Breast epithelium (tissue), 3 donors: Measurements from ENCODE around the gene BEND4.

Experiments used
- POLR2A ChIP-seq: fragments of 450-650 bp; IDR thresholded peaks from one replicate; pipeline ENCODE4 v1.6.1; 2016; ENCODE audit warnings: antibody characterized with exemption, mild to moderate bottlenecking, moderate library complexity
- TF ChIP-seq, protein P1 (sequence below), 3 donors: fragments of 450-650 bp; IDR thresholded peaks; one replicate each; pipeline ENCODE4 v1.5.1; 2016 to 2017; ENCODE audit warnings: antibody characterized with exemption in 3 of 3, mild to moderate bottlenecking in 3 of 3, moderate library complexity in 3 of 3

DNA sequence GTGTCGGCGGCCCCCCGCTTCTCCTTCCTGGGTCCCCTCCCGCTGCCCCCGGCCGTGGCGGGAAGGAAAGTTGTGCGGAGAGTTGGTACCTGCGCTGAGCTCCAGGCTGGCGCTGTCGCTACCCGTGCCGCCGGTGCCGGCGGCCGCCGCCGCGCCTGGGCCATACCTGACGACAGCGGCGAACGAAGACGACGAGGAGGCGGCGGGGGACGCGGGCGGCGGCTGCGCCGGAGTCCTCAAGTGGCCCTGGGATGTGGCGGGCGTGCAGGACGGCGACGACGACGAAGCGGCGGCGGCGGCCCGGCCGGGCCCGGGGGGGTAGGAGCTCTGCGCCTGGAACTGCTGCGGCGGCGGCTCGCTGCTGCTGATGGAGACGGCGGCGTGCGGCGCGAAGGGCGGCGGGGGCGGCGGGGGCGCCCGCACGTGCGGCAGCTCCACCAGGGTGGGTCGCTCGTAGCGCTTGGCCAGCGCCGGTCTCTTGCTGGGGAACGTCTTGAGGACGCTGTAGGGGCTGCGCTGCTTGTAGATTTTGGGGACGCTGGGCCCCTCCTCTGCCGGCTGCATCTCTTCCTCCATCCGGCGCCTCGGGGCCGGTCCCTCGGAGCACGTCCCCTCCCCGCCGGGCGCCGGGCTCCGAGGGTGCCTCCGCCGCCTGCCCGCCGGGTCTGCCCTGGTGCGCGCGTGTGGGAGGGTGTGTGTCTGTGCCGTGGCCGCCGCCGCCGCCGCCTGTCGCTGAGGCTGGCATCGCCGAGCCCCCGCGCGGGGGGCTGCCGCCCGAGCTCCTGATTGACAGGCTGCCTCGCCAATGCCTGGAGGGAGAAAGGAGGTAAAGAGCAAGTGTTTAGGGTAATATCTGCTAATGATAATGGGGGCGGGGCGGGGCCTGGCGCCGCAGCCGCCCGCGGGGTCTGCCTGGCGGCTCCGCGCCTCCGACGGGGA is 618 bp downstream of the BEND4 start:
- TF ChIP-seq, protein P1, sequence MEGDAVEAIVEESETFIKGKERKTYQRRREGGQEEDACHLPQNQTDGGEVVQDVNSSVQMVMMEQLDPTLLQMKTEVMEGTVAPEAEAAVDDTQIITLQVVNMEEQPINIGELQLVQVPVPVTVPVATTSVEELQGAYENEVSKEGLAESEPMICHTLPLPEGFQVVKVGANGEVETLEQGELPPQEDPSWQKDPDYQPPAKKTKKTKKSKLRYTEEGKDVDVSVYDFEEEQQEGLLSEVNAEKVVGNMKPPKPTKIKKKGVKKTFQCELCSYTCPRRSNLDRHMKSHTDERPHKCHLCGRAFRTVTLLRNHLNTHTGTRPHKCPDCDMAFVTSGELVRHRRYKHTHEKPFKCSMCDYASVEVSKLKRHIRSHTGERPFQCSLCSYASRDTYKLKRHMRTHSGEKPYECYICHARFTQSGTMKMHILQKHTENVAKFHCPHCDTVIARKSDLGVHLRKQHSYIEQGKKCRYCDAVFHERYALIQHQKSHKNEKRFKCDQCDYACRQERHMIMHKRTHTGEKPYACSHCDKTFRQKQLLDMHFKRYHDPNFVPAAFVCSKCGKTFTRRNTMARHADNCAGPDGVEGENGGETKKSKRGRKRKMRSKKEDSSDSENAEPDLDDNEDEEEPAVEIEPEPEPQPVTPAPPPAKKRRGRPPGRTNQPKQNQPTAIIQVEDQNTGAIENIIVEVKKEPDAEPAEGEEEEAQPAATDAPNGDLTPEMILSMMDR (IDR thresholded peaks at IDR 0.05): no peak
- no peak for TF ChIP-seq POLR2A
